Activated CD4-positive, alpha-beta memory T cell treated with anti-CD3 and anti-CD28 coated beads, Interleukin-2, amount 10 ng/mL, durations not matched to agents 7 days and 5 days (primary cell): ENCODE measurements around the gene GTF2H4. TPM values are rescaled to one million over a fixed set of nuclear protein-coding genes. Genes with fewer than 3 reads are reported as not detected.
A peak's percentile ranks its signal among the peaks of the same experiment; 100 is the strongest.

ENCODE experiments used
- CTCF ChIA-PET: fragments of 350-600 bp; sonication (Branson Sonifier 250); formaldehyde crosslinking; loops from one replicate; lab custom pipeline; 2021; ENCODE audit warnings: antibody characterized with exemption, inconsistent platforms; lab: Charles Lee
- POLR2A ChIA-PET: fragments of 350-600 bp; sonication (Branson Sonifier 250); formaldehyde crosslinking; loops from one replicate; lab custom pipeline; 2021; ENCODE audit warnings: antibody characterized with exemption; lab: Charles Lee
- DNase-seq: peaks from one replicate; pipeline ENCODE4 v3.0.0-alpha.2; 2020
- H3K27ac Mint-ChIP-seq: one replicate; pipeline ENCODE4 v1.8.0; 2021; ENCODE audit warnings: mild to moderate bottlenecking, mixed read lengths
- H3K27me3 Mint-ChIP-seq: one replicate; pipeline ENCODE4 v1.8.0; 2021; ENCODE audit warnings: mixed read lengths
- H3K36me3 Mint-ChIP-seq: one replicate; pipeline ENCODE4 v1.8.0; 2021; ENCODE audit warnings: low read depth, mixed read lengths
- H3K4me1 Mint-ChIP-seq: one replicate; pipeline ENCODE4 v1.8.0; 2021; ENCODE audit warnings: mixed read lengths
- H3K4me3 Mint-ChIP-seq: one replicate; pipeline ENCODE4 v1.8.0; 2021; ENCODE audit warnings: mild to moderate bottlenecking, mixed read lengths
- H3K9me3 Mint-ChIP-seq: one replicate; pipeline ENCODE4 v1.8.0; 2021; ENCODE audit warnings: mixed read lengths
- total RNA-seq, 2 experiments: library from RNA; stranded (reverse); gene quantifications; one replicate each; pipeline ENCODE4 v1.2.3, GENCODE V29; 2021

The GTF2H4 gene
- total RNA-seq, 2 experiments from 2014 or later, result 25.6 to 26.4 TPM

GRCh38 chr6:30960907-30961673, 53.1 kb downstream of the GTF2H4 start:
- Mint-ChIP-seq H3K4me3 (no peak overlapping the region), H3K27ac (no peak overlapping the region), H3K36me3 (no peaks in the 10 kb centered on the region), H3K9me3 (no peaks in the 10 kb centered on the region), H3K27me3 (peaks cover 54% of the 10 kb centered on the region), H3K4me1 (peaks cover 26% of the 10 kb centered on the region)
- ChIA-PET POLR2A (no interaction called here), CTCF (no interaction called here)
- DNase-seq, result no peak

GRCh38 chr6:30962716-30963115, 54.7 kb downstream of the GTF2H4 start:
- H3K4me3 Mint-ChIP-seq, result no peak overlapping the region
- H3K27me3 Mint-ChIP-seq, result peaks cover 45% of the 10 kb centered on the region
- ChIA-PET POLR2A (no interaction called here), CTCF (no interaction called here)
- H3K27ac Mint-ChIP-seq, result no peak overlapping the region
- H3K36me3 Mint-ChIP-seq, result no peaks in the 10 kb centered on the region
- H3K4me1 Mint-ChIP-seq, result peaks cover 27% of the 10 kb centered on the region
- no peaks in the 10 kb centered on the region for H3K9me3 Mint-ChIP-seq
- DNase-seq, result no peak

- H3K4me1 Mint-ChIP-seq, result peaks cover 27% of the 10 kb centered on the region
- H3K9me3 Mint-ChIP-seq, result no peaks in the 10 kb centered on the region
- DNase-seq, result no peak
- CTCF ChIA-PET, result interaction anchor here (1.0 kb wide), 1 partner anchor 124 kb away, joined by 3 read pairs; no protein-coding TSS in a partner anchor
- POLR2A ChIA-PET, result no interaction called here
- H3K36me3 Mint-ChIP-seq, result no peaks in the 10 kb centered on the region
- H3K27me3 Mint-ChIP-seq, result peaks cover 39% of the 10 kb centered on the region
- H3K27ac Mint-ChIP-seq, result peak overlapping the region; percentile 55
- H3K4me3 Mint-ChIP-seq, result no peak overlapping the region
Observed at GRCh38 chr6:30963641-30964040, 55.6 kb downstream of the GTF2H4 start.

Other genes with a start within 250 kb of the GTF2H4 start
- 10 to 100 TPM; 35.6 to 37.6 TPM for gene DHX16, start 235.2 kb upstream of the GTF2H4 start, total RNA-seq
- gene PPP1R18, start 221.6 kb upstream of the GTF2H4 start, total RNA-seq, result 100 to 1,000 TPM; 269 to 283 TPM
- gene NRM, start 217.2 kb upstream of the GTF2H4 start, total RNA-seq, result 10 to 100 TPM; 40.5 to 41.1 TPM
- 10 to 100 TPM; 49.7 to 54.6 TPM for gene MDC1, start 190.9 kb upstream of the GTF2H4 start, total RNA-seq
- gene TUBB, start 187.9 kb upstream of the GTF2H4 start, total RNA-seq, result 1,000 to 10,000 TPM; 1,162 to 1,172 TPM
- gene FLOT1, start 165.5 kb upstream of the GTF2H4 start, total RNA-seq, result 100 to 1,000 TPM; 125 to 131 TPM
- 10 to 100 TPM; 11.2 to 13.1 TPM for gene IER3, start 163.7 kb upstream of the GTF2H4 start, total RNA-seq
- 1 to 10 TPM; 1.8 to 3.2 TPM for gene DDR1, start 23.7 kb upstream of the GTF2H4 start, total RNA-seq
- 10 to 100 TPM; 33.6 to 37.0 TPM for gene VARS2, start 6.0 kb downstream of the GTF2H4 start, total RNA-seq
- not detected for gene SFTA2, start 24.0 kb downstream of the GTF2H4 start, total RNA-seq
- not detected for gene MUCL3, start 32.8 kb downstream of the GTF2H4 start, total RNA-seq
- not detected for gene MUC21, start 75.5 kb downstream of the GTF2H4 start, total RNA-seq
- not detected for gene MUC22, start 102.3 kb downstream of the GTF2H4 start, total RNA-seq
- gene C6orf15, start 204.4 kb downstream of the GTF2H4 start, total RNA-seq, result not detected
- not detected for gene PSORS1C1, start 206.6 kb downstream of the GTF2H4 start, total RNA-seq
- not detected for gene CDSN, start 212.2 kb downstream of the GTF2H4 start, total RNA-seq
- gene PSORS1C2, start 230.9 kb downstream of the GTF2H4 start, total RNA-seq, result not detected
- gene CCHCR1, start 249.6 kb downstream of the GTF2H4 start, total RNA-seq, result 10 to 100 TPM; 36.1 to 36.7 TPM